Esophagus muscularis mucosa (tissue), 3 donors: ENCODE data around the gene PTPN2.

Experiments
- CTCF ChIP-seq, 3 experiments: fragments of 200-600 bp in 2 of 3; fragments of 450-650 bp in 1 of 3; sonication (generic) in 2 of 3; IDR thresholded peaks; one replicate each; pipeline ENCODE4 v1.5.1; 2017 to 2019; ENCODE audit warnings: antibody characterized with exemption in 3 of 3, mild to moderate bottlenecking in 2 of 3, moderate library complexity in 1 of 3
- POLR2A ChIP-seq: fragments of 450-650 bp; IDR thresholded peaks from one replicate; pipeline ENCODE4 v1.6.1; 2017; ENCODE audit warnings: antibody characterized with exemption, moderate library complexity, mild to moderate bottlenecking, low read depth

GRCh38 chr18:12882453-12883371 lies 1.3 kb downstream of the PTPN2 start:
- TF ChIP-seq POLR2A (no peak), CTCF (IDR thresholded peaks at IDR 0.05) (no peak)
